ENCODE measurements around the gene POU6F1. TPM values are rescaled to one million over a fixed set of nuclear protein-coding genes. Genes with fewer than 3 reads are reported as not detected.
"Not testable (repeated sequence)": the region's sequence is repeated elsewhere in the genome, so short reads cannot be mapped to it uniquely, and the experiment has no call there.

POU6F1 gene, protein sequence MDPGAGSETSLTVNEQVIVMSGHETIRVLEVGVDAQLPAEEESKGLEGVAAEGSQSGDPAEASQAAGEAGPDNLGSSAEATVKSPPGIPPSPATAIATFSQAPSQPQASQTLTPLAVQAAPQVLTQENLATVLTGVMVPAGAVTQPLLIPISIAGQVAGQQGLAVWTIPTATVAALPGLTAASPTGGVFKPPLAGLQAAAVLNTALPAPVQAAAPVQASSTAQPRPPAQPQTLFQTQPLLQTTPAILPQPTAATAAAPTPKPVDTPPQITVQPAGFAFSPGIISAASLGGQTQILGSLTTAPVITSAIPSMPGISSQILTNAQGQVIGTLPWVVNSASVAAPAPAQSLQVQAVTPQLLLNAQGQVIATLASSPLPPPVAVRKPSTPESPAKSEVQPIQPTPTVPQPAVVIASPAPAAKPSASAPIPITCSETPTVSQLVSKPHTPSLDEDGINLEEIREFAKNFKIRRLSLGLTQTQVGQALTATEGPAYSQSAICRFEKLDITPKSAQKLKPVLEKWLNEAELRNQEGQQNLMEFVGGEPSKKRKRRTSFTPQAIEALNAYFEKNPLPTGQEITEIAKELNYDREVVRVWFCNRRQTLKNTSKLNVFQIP
- polyA plus RNA-seq (2012; ENCODE audit: missing spikeins): 5.5 TPM

DNA sequence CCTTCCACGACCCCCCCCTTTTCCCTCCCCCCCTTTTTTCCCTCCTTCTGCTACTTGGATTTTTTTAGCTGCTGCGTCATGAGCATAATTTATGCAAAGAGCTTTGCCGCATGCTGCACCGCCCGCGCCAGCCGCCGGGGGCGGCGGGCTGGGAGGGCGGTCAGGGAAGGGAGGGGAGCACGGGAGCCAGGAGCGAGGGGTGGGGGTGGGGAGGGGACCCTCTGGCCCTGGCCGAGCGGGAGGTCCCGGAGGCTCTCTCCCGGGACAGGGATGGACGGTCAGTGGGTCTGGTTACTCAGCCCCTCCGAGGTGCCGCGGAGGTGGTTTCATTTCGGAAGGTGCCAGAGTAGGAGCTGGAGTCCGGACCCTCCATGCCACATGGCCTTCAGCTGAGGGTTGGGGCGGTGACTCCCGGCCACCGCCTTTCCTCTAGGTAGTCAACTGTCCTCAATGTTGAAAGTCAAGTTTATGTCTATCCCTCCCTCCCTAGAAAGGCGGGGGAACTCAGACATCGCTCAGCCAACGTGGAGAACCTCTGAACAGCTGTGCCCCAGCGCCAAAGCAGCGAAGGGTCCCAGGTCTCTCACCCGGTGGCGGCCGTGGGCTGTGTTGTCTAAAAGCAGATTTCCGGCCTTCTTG lies at the start of gene POU6F1:
TSS of gene POU6F1 (minus strand) at position 95 of the 639 bp plus-strand sequence. CDS start 11,226 bp downstream, outside the sequence.
- FAIRE-seq: peak; percentile 38

DNA sequence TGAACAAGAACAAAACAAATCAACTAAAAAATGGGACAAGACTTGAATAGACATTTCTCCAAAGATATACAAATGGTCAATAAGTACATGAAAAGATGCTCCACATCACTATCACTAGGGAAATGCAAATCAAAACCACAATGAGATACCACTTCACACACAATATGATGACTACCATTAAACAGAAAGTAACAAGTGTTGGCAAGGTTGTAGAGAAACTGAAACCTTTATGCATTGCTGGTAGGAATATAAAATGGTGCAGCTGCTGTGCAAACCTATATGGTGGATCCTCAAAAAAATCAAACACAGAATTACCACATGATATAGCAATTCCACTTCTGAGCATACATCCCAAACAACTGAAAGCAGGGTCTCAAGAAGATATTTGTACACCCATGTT lies 47.2 kb upstream of the POU6F1 start:
- no peak for TF ChIP-seq POLR2A (IDR thresholded peaks at IDR 0.05; ENCODE audit: low read depth, low read length)
- no peak for TF ChIP-seq TAF1 (IDR thresholded peaks at IDR 0.05; ENCODE audit: borderline replicate concordance, low read depth, low read length)
- no peak for TF ChIP-seq POLR2AphosphoS5 (IDR thresholded peaks at IDR 0.05; ENCODE audit: low read depth, low read length)
- FAIRE-seq (no peak), DNase-seq (ENCODE audit: insufficient read length) (no peak)

More for the DNA sequence above, at the start of gene POU6F1:
- DNase-seq (ENCODE audit: insufficient read length): peak; percentile 87
- TF ChIP-seq POLR2AphosphoS5 (IDR thresholded peaks at IDR 0.05; ENCODE audit: low read depth, low read length): peak; percentile 58
- peak; percentile 39; the same call in 1 of the 2 replicates for TF ChIP-seq TAF1 (IDR thresholded peaks at IDR 0.05; ENCODE audit: borderline replicate concordance, low read depth, low read length)
- TF ChIP-seq POLR2A (IDR thresholded peaks at IDR 0.05; ENCODE audit: low read depth, low read length): peak; percentile 60

DNA sequence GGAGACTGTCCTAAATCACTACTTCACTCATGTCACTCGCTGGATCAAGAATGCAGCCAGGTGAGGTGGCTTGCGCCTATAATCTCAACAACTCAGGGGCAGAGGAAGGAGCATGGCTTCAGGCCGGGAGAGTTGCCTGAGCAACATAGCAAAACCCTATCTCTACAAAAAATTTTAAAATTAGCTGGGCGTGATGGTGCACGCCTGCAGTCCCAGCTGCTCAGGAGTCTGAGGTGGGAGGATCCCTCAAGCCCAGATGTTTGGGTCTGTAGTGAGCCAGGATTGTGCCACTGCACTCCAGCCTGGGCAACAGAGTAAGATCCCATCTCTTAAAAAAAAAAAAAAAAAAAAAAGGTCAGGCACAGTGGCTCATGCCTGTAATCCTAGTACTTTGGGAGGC lies 46.4 kb upstream of the POU6F1 start:
- no peak for DNase-seq (ENCODE audit: insufficient read length)

DNA sequence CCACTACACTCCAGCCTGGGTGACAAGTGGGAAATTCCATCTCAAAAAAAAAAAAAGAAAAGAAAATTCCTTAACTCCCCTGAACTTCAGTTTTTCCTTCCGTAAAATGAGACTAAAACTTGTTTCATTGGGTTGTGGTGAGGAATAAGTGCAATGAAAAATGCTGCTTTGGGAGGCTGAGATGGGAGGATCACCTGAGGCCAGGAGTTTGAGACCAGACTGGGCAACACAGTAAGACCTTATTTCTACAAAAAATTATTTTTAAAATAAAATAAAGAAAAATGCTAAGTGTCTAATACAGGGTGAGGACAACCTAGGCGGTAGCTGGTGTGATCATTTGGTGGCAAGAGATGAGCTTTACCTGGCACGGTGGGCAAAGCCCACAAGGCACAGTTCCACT lies 45.5 kb upstream of the POU6F1 start:
- DNase-seq (ENCODE audit: insufficient read length) (no peak), FAIRE-seq (no peak)
- TF ChIP-seq TAF1 (IDR thresholded peaks at IDR 0.05; ENCODE audit: borderline replicate concordance, low read depth, low read length) (no peak), POLR2AphosphoS5 (IDR thresholded peaks at IDR 0.05; ENCODE audit: low read depth, low read length) (no peak), POLR2A (IDR thresholded peaks at IDR 0.05; ENCODE audit: low read depth, low read length) (no peak)

More for the DNA sequence above, 46.4 kb upstream of the POU6F1 start:
- no peak for TF ChIP-seq TAF1 (IDR thresholded peaks at IDR 0.05; ENCODE audit: borderline replicate concordance, low read depth, low read length)
- TF ChIP-seq POLR2AphosphoS5 (IDR thresholded peaks at IDR 0.05; ENCODE audit: low read depth, low read length): no peak
- TF ChIP-seq POLR2A (IDR thresholded peaks at IDR 0.05; ENCODE audit: low read depth, low read length): no peak
- no peak for FAIRE-seq

DNA sequence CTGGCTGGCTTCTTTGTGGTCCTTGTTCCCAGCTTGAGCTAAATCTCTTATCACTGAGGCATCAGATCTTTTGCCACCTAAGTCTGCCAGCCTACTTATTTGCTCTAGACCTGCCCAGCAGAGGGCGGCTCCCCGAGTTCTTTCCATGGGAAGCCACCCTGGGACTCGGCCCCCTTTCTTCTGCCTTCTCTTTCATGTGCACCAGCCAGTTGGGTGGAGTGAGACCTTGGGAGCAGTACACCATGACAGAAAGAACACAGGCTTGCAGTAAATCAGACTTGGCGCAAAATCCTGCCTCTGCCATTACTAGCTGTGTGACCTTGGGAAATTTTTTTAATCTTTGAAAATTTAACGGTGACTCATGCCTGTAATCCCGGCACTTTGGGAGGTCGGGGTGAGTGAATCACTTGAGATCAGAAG lies 44.9 kb upstream of the POU6F1 start:
- no peak for TF ChIP-seq TAF1 (IDR thresholded peaks at IDR 0.05; ENCODE audit: borderline replicate concordance, low read depth, low read length)
- no peak for TF ChIP-seq POLR2AphosphoS5 (IDR thresholded peaks at IDR 0.05; ENCODE audit: low read depth, low read length)
- TF ChIP-seq POLR2A (IDR thresholded peaks at IDR 0.05; ENCODE audit: low read depth, low read length): no peak
- no peak for DNase-seq (ENCODE audit: insufficient read length)
- FAIRE-seq: no peak

DNA sequence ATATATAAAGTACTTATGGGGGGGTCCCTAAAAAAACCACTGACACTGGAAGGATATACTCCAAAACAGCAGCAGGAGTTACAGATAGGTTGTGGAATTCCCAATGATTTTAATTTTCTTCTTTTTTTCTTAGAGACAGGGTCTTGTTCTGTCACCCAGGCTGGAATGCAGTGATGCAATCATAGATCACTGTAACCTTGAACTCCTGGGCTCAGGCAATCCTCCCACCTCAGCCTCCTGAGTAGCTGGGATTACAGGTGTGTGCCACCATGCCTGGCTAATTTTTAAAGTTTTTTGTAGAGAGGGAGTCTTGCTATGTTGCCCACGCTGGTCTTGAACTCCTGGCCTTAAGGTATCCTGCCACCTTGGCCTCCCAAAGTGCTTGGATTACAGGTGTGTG lies 41.7 kb upstream of the POU6F1 start:
- not testable (repeated sequence) for FAIRE-seq; DNase-seq (ENCODE audit: insufficient read length)

DNA sequence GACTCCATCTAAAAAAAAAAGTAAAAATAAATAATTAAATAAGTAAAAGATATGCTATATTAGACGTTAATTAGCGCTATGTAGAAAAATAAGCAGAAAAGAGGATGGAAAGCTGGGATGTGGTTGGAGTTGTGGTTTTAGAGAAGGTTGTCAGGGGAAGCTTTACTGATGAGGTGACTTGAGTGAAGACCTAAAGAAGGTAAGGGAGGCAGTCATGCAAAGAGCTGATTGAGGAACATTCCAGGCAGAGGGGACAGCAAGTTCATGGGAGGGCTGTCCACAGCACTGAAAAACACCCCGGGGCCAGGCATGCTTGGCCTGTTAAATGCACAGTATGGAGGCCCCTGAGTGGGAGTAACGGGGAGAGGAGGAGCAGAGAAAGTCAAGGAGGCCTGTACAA lies 36.7 kb upstream of the POU6F1 start:
- TF ChIP-seq TAF1 (IDR thresholded peaks at IDR 0.05; ENCODE audit: borderline replicate concordance, low read depth, low read length) (no peak), POLR2A (IDR thresholded peaks at IDR 0.05; ENCODE audit: low read depth, low read length) (no peak), POLR2AphosphoS5 (IDR thresholded peaks at IDR 0.05; ENCODE audit: low read depth, low read length) (no peak)
- DNase-seq (ENCODE audit: insufficient read length) (no peak), FAIRE-seq (no peak)

DNA sequence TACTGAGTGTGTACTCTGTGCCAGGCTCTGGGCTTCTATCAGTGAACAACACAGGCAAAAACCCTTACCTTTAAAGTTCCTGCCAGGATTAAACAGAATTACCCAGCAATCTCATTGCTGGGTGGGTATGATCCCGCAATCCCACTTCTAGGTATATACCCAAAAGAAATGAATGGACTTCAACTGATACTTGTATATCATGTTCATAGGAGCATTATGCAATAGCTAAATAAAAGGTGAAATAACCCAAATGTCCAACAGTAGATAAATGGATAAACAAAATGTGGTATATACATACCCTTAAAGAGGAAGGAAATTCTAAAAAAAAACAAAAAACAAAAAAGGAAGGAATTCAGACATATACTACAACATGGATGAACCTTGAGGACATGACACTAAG lies 35.4 kb upstream of the POU6F1 start:
- FAIRE-seq (no peak), DNase-seq (ENCODE audit: insufficient read length) (no peak)
- TF ChIP-seq POLR2A (IDR thresholded peaks at IDR 0.05; ENCODE audit: low read depth, low read length) (no peak), TAF1 (IDR thresholded peaks at IDR 0.05; ENCODE audit: borderline replicate concordance, low read depth, low read length) (no peak), POLR2AphosphoS5 (IDR thresholded peaks at IDR 0.05; ENCODE audit: low read depth, low read length) (no peak)

DNA sequence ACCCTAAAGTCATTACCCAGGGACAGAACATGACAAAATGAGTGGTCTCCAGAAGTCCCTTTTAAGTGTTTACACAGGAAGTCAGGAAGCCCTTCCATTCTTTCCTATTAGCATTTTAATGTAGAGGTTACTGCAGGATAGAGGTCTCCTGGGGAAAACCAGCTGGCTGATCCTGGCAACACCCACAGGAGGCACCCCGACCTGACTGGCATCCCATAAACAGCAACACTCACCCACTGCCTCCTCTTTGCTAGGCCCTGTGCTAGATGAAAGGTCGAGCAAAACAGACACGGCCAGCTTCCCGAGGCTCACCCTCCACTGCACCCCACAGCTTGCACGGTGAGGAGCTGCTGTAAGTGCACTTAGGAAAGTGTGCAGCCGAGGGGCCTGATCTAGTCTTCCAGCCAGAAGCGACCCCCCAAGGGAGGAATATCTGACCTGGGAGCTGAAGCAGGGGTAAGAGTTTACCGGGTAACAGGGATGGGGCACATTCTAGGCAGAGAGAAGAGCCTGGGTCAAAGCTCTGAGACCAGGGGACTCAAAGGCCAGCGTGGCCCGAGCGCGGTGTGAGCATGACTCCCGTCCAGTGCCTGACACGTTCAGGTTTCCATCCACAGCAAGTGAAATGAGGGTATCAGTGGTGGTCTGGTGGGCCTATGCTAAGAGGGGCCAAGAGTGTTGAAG lies 29.8 kb upstream of the POU6F1 start:
- TF ChIP-seq TAF1 (IDR thresholded peaks at IDR 0.05; ENCODE audit: borderline replicate concordance, low read depth, low read length) (no peak), POLR2AphosphoS5 (IDR thresholded peaks at IDR 0.05; ENCODE audit: low read depth, low read length) (no peak), POLR2A (IDR thresholded peaks at IDR 0.05; ENCODE audit: low read depth, low read length) (no peak)
- no peak for DNase-seq (ENCODE audit: insufficient read length)
- FAIRE-seq: no peak

DNA sequence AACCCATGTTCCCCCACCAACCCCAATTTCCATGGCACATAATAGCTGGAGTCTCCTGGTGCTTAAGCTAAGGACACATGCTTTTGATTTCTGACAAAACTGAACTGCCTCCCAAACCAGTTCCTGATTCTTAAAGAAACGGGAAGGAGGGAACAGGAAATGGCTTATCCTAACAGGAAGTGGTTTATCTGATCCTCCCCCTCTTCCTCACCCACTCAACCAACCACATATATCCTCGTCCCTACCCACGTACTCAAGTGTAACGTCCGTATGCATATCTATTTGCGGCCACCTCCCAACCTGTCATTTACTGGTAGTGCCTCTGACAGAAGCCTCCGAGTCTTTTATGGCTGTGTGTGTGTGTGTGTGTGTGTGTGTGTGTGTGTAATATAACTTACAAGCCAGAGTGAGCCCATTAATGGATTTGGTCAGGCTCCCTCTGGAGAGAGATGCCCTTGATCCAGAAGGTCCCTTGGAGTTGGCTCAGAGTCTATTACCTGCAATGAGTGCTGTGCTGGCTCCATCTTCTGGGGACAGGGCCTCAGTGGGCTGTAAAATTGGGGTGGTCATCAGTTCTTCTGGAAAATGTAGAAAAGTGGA lies 28.5 kb upstream of the POU6F1 start:
- no peak for FAIRE-seq
- TF ChIP-seq POLR2A (IDR thresholded peaks at IDR 0.05; ENCODE audit: low read depth, low read length) (peak; percentile 26), TAF1 (IDR thresholded peaks at IDR 0.05; ENCODE audit: borderline replicate concordance, low read depth, low read length) (no peak)
- DNase-seq (ENCODE audit: insufficient read length): no peak
